GM23338 (cell line): ENCODE results near the gene GNMT.

Experiments used
- CREB1 ChIP-seq: fragments of 250-450 bp; sonication (Bioruptor Pico); IDR thresholded peaks from 2 replicates; pipeline ENCODE4 v1.5.0; 2020; ENCODE audit warnings: low read depth, mild to moderate bottlenecking, moderate library complexity
- ETS1 ChIP-seq: IDR thresholded peaks from 2 replicates; pipeline ENCODE4 v1.6.1; 2016; ENCODE audit warnings: antibody characterized with exemption
- EZH2 ChIP-seq: fragments of 200-600 bp; sonication (generic); IDR thresholded peaks from one replicate; pipeline ENCODE4 v1.8.0; 2017; ENCODE audit warnings: antibody characterized with exemption, mild to moderate bottlenecking, low read depth; ENCODE audit not compliant: unreplicated experiment
- EZH2phosphoT487 ChIP-seq: fragments of 200-600 bp; sonication (generic); IDR thresholded peaks from one replicate; pipeline ENCODE4 v1.8.1; 2018; ENCODE audit warnings: antibody characterized with exemption; ENCODE audit not compliant: unreplicated experiment
- JUNB ChIP-seq: IDR thresholded peaks from one replicate; pipeline ENCODE4 v1.6.1; 2016; ENCODE audit warnings: antibody characterized with exemption; ENCODE audit not compliant: unreplicated experiment
- POLR2AphosphoS5 ChIP-seq: IDR thresholded peaks from 2 replicates; pipeline ENCODE4 v1.6.1; 2016; ENCODE audit warnings: antibody characterized with exemption, low read depth
- REST ChIP-seq: IDR thresholded peaks from one replicate; pipeline ENCODE4 v1.6.1; 2018; ENCODE audit warnings: antibody characterized with exemption; ENCODE audit not compliant: unreplicated experiment
- STAT1 ChIP-seq: IDR thresholded peaks from one replicate; pipeline ENCODE4 v1.6.1; 2016; ENCODE audit warnings: antibody characterized with exemption; ENCODE audit not compliant: unreplicated experiment
- ZNF114 ChIP-seq: fragments of 250-450 bp; sonication (Bioruptor Pico); IDR thresholded peaks from 2 replicates; pipeline ENCODE4 v1.5.0; 2020; ENCODE audit warnings: mild to moderate bottlenecking, moderate library complexity
- ZNF331 ChIP-seq: fragments of 250-450 bp; sonication (Bioruptor Pico); IDR thresholded peaks from 2 replicates; pipeline ENCODE4 v1.5.0; 2020; ENCODE audit warnings: low read depth, mild to moderate bottlenecking, moderate library complexity
- TF ChIP-seq, protein P1 (sequence below), 2 experiments: fragments of 200-600 bp in 1 of 2; sonication (generic) in 1 of 2; conservative IDR thresholded peaks; 2 replicates each; pipeline versions ENCODE4 v1.5.1 to v1.6.1; 2016 to 2017; ENCODE audit warnings: antibody characterized with exemption in 2 of 2, low read depth in 2 of 2, mild to moderate bottlenecking in 2 of 2, moderate library complexity in 1 of 2
- TF ChIP-seq, protein P2 (sequence below): fragments of 250-450 bp; sonication (Bioruptor Pico); IDR thresholded peaks from 2 replicates; pipeline ENCODE4 v1.5.0; 2020; ENCODE audit warnings: mild to moderate bottlenecking, moderate library complexity

DNA sequence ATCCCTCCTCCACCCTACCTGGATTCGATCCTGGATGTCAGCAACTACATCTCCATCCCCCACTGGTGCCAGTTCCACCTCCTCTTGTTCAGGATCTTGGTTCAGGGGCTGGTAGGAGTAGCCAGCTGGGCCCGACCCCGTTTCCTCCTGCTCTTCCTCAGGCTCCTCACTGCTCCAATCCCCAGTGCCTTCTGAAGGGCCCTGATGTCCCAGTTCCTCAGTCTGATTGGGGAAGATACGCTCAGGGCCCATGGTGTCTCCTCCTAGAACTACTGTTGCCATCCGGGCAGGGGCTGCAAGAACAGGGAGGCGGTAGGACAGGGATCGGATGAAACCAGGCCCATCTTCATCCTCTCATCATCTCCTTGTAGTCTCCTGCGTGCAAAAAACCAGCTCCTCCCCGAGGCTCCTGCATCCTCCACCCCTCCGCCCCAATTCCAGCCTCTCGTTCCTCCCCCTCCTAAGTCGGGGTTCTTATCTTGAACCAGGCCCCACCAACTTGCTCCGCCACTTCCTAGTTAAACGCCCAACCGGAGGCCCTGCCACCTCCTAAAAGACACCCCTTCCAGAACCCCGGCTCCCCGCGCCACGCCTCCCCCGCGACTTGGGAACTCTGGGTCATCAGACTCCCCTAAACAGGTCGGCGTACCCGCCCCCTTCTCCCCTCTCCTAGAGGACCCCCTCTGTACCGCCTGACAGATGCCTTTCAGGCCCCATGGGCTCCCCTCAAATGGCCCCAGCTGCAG lies 52.7 kb downstream of the GNMT start:
- TF ChIP-seq, protein P1, sequence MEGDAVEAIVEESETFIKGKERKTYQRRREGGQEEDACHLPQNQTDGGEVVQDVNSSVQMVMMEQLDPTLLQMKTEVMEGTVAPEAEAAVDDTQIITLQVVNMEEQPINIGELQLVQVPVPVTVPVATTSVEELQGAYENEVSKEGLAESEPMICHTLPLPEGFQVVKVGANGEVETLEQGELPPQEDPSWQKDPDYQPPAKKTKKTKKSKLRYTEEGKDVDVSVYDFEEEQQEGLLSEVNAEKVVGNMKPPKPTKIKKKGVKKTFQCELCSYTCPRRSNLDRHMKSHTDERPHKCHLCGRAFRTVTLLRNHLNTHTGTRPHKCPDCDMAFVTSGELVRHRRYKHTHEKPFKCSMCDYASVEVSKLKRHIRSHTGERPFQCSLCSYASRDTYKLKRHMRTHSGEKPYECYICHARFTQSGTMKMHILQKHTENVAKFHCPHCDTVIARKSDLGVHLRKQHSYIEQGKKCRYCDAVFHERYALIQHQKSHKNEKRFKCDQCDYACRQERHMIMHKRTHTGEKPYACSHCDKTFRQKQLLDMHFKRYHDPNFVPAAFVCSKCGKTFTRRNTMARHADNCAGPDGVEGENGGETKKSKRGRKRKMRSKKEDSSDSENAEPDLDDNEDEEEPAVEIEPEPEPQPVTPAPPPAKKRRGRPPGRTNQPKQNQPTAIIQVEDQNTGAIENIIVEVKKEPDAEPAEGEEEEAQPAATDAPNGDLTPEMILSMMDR (conservative IDR thresholded peaks at IDR 0.05; ENCODE audit: low read depth in 2 of 2): no peak
- no peak for TF ChIP-seq REST
- TF ChIP-seq POLR2AphosphoS5: no peak
- TF ChIP-seq JUNB: no peak
- no peak for TF ChIP-seq EZH2phosphoT487
- TF ChIP-seq CREB1 (CRISPR knock-in tag): no peak
- TF ChIP-seq ZNF331: no peak
- no peak for TF ChIP-seq EZH2
- TF ChIP-seq ZNF114 (CRISPR knock-in tag): no peak
- TF ChIP-seq, protein P2, sequence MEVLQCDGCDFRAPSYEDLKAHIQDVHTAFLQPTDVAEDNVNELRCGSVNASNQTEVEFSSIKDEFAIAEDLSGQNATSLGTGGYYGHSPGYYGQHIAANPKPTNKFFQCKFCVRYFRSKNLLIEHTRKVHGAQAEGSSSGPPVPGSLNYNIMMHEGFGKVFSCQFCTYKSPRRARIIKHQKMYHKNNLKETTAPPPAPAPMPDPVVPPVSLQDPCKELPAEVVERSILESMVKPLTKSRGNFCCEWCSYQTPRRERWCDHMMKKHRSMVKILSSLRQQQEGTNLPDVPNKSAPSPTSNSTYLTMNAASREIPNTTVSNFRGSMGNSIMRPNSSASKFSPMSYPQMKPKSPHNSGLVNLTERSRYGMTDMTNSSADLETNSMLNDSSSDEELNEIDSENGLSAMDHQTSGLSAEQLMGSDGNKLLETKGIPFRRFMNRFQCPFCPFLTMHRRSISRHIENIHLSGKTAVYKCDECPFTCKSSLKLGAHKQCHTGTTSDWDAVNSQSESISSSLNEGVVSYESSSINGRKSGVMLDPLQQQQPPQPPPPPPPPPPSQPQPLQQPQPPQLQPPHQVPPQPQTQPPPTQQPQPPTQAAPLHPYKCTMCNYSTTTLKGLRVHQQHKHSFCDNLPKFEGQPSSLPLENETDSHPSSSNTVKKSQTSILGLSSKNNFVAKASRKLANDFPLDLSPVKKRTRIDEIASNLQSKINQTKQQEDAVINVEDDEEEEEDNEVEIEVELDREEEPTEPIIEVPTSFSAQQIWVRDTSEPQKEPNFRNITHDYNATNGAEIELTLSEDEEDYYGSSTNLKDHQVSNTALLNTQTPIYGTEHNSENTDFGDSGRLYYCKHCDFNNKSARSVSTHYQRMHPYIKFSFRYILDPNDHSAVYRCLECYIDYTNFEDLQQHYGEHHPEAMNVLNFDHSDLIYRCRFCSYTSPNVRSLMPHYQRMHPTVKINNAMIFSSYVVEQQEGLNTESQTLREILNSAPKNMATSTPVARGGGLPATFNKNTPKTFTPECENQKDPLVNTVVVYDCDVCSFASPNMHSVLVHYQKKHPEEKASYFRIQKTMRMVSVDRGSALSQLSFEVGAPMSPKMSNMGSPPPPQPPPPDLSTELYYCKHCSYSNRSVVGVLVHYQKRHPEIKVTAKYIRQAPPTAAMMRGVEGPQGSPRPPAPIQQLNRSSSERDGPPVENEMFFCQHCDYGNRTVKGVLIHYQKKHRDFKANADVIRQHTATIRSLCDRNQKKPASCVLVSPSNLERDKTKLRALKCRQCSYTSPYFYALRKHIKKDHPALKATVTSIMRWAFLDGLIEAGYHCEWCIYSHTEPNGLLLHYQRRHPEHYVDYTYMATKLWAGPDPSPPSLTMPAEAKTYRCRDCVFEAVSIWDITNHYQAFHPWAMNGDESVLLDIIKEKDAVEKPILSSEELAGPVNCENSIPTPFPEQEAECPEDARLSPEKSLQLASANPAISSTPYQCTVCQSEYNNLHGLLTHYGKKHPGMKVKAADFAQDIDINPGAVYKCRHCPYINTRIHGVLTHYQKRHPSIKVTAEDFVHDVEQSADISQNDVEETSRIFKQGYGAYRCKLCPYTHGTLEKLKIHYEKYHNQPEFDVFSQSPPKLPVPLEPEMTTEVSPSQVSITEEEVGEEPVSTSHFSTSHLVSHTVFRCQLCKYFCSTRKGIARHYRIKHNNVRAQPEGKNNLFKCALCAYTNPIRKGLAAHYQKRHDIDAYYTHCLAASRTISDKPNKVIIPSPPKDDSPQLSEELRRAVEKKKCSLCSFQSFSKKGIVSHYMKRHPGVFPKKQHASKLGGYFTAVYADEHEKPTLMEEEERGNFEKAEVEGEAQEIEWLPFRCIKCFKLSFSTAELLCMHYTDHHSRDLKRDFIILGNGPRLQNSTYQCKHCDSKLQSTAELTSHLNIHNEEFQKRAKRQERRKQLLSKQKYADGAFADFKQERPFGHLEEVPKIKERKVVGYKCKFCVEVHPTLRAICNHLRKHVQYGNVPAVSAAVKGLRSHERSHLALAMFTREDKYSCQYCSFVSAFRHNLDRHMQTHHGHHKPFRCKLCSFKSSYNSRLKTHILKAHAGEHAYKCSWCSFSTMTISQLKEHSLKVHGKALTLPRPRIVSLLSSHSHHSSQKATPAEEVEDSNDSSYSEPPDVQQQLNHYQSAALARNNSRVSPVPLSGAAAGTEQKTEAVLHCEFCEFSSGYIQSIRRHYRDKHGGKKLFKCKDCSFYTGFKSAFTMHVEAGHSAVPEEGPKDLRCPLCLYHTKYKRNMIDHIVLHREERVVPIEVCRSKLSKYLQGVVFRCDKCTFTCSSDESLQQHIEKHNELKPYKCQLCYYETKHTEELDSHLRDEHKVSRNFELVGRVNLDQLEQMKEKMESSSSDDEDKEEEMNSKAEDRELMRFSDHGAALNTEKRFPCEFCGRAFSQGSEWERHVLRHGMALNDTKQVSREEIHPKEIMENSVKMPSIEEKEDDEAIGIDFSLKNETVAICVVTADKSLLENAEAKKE: no peak
- TF ChIP-seq ETS1: no peak
- no peak for TF ChIP-seq STAT1
